SK-N-MC (cell line): ENCODE measurements around the gene CTNND2.

ENCODE experiments used
- DNase-seq: peaks from one replicate; pipeline ENCODE4 v3.0.0-alpha.2; 2011; ENCODE audit warnings: low read depth, low spot score
- H3K27ac ChIP-seq: fragments of 200-600 bp; sonication (generic); 2 replicates; pipeline ENCODE4 v1.5.1; 2016; ENCODE audit warnings: mixed run types
- H3K36me3 ChIP-seq: fragments of 200-600 bp; sonication (generic); 2 replicates; pipeline ENCODE4 v1.6.1; 2017; ENCODE audit warnings: antibody characterized with exemption, low read length, mixed read lengths; ENCODE audit not compliant: insufficient read depth
- H3K4me3 ChIP-seq: fragments of 200-600 bp; sonication (generic); 2 replicates; pipeline ENCODE4 v1.5.1; 2016
- H3K9ac ChIP-seq: fragments of 200-600 bp; sonication (generic); 2 replicates; pipeline ENCODE4 v1.8.0; 2017; ENCODE audit warnings: mixed run types, mixed read lengths; ENCODE audit not compliant: insufficient read length
- H3K9me3 ChIP-seq: fragments of 200-600 bp; sonication (generic); 2 replicates; pipeline ENCODE4 v1.6.1; 2017; ENCODE audit warnings: low read depth, mild to moderate bottlenecking, antibody characterized with exemption, low read length, moderate library complexity, mixed read lengths
- EZH2 ChIP-seq: fragments of 200-600 bp; sonication (generic); IDR thresholded peaks from one replicate; pipeline ENCODE4 v1.6.1; 2017; ENCODE audit warnings: antibody characterized with exemption
- FOXP2 ChIP-seq: optimal IDR thresholded peaks from 2 replicates; pipeline ENCODE3; 2011; ENCODE audit warnings: mild to moderate bottlenecking, moderate library complexity; ENCODE audit not compliant: insufficient read depth; ENCODE audit errors: extremely low read length, control extremely low read depth
- POLR2AphosphoS5 ChIP-seq: IDR thresholded peaks from 2 replicates; pipeline ENCODE4 v1.6.1; 2012; ENCODE audit warnings: mild to moderate bottlenecking, low read depth, low read length, borderline replicate concordance

Gene CTNND2

DNA sequence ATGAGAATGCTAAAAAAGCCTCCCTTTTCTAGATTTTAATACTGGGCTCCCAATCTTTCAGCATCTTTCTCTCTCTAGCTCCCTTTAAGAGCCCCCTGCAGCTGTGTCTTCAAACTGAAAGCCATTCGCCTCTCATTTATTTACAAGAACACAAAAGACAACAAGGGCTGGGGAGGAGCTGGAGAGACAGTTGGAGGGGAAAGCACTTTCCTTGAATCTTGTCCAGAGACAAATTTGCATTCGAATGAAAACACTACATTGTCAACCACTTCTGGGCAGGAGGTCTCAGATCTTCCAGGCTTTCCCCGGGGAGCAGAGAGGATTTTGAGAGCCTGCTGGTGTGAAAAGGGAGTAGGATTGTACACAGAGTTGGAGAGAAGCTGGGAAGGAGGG, 518.3 kb downstream of the CTNND2 start:
- H3K9ac ChIP-seq, result no peak overlapping the region
- TF ChIP-seq FOXP2, result no peak
- no peak for TF ChIP-seq POLR2AphosphoS5
- no peak for TF ChIP-seq EZH2
- H3K4me3 ChIP-seq, result peak overlapping the region; percentile 43
- no peaks in the 10 kb centered on the region for H3K9me3 ChIP-seq
- peak overlapping the region; percentile 62 for H3K27ac ChIP-seq
- H3K36me3 ChIP-seq, result no peaks in the 10 kb centered on the region
- DNase-seq, result no peak

DNA sequence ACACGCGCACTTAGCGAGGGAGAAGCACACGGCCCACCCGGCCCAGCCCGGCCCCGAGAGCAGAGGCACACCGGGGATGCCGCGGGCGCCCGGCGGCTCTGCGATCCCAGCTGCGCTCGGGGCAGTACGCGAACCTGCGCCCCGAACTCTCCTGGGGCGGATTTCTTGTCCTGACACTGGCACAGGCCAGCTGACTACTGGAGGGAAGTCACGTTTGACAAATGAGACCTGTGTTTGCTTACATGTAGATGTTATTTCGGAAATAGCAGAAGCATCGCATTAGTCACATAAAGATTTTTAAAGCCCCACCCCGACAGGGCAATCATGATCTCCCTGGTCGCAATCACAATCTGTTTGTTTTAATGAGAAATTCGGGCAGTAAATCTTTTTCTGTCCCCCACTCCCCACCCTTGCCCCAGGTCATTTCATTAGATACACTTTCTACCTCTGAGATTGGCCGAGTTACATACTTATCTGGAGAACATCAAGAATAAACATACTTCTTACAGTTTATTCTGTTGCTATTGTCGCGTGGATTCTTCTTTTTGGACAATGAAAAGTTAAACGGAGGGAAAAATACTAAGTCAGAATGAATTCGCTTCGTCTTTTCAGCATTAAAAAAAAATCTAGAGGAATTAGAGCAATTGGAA, 518.9 kb downstream of the CTNND2 start:
- Histone ChIP-seq H3K9me3 (no peaks in the 10 kb centered on the region), H3K9ac (no peak overlapping the region), H3K27ac (no peak overlapping the region), H3K4me3 (peak overlapping the region; percentile 43), H3K36me3 (no peaks in the 10 kb centered on the region)
- no peak for TF ChIP-seq EZH2
- no peak for TF ChIP-seq FOXP2
- TF ChIP-seq POLR2AphosphoS5, result no peak
- DNase-seq, result no peak

DNA sequence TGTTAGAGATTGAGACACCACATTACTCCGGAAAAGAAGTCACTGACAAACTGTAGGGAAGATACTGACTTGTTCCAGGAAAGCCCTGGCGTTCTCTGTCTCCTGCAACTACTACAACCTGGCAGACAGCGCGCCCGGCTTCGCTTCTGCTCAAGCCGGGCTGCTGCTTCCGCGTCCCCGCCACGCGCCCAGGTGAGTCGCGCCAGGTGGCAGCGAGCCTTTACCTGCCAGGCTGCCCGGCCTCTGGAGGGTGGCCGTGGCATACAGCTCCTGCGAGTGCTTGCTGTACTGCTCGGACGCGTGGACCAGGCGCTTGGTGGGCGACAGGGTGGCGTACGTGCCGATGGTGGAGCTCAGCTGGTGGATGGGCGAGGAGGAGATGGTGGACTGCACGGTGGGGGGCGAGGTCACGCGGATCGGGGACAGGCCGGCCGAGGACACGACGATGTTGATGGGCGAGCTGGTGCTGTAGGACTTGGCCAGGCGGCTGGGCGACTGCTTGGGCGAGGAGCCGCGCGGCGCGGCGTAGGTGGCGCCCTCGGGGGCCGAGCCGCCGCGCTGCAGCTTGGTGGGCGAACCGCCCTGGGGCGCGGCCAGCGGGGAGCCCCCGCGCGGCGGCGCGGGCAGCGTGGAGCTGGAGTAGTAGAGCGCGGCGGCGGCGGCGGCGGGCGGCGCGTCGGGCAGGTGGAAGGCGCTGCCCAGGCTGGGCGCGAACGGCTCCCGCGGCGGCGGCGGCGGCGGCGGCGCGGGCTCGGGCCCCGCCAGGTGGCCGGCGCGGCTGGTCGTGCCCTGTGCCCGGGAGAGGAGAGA, 519.6 kb downstream of the CTNND2 start:
- no peak overlapping the region; the same call in 1 of the 2 replicates for H3K4me3 ChIP-seq
- no peak overlapping the region for H3K9ac ChIP-seq
- H3K36me3 ChIP-seq, result no peaks in the 10 kb centered on the region
- no peak overlapping the region for H3K27ac ChIP-seq
- DNase-seq, result no peak
- H3K9me3 ChIP-seq, result no peaks in the 10 kb centered on the region
- TF ChIP-seq EZH2, result no peak
- no peak for TF ChIP-seq POLR2AphosphoS5

DNA sequence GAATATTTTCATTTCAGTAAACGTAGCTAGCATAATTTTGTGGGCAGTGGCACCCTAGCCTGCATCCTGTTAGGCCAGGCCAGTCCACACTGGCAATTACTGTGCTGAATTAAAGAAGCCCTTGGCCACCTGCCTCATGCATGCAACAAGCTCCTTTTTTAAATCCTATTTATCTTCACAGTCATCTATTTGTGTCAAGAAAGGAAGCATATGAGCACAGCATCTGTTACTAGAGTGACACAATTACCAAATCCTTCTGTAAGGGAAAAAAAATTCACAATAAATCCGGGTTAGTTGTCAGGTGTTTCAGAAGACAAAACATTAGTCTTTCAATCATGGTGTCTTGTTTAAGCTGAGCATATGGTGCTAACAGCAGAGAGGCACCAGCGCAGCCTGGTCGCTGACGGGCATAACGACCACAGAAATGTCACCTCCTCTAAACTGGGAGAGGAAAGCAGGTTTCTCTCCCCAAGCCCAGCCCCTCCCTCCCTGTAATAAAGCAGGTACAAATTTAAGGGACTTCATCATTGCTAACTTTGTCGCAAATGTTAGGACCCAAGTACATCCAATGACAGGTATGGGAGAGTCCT, 520.6 kb downstream of the CTNND2 start:
- DNase-seq, result no peak
- no peaks in the 10 kb centered on the region for H3K9me3 ChIP-seq
- H3K9ac ChIP-seq, result no peak overlapping the region
- H3K27ac ChIP-seq, result no peak overlapping the region
- no peak overlapping the region for H3K4me3 ChIP-seq
- H3K36me3 ChIP-seq, result no peaks in the 10 kb centered on the region
- TF ChIP-seq FOXP2 (no peak), EZH2 (no peak), POLR2AphosphoS5 (no peak)

DNA sequence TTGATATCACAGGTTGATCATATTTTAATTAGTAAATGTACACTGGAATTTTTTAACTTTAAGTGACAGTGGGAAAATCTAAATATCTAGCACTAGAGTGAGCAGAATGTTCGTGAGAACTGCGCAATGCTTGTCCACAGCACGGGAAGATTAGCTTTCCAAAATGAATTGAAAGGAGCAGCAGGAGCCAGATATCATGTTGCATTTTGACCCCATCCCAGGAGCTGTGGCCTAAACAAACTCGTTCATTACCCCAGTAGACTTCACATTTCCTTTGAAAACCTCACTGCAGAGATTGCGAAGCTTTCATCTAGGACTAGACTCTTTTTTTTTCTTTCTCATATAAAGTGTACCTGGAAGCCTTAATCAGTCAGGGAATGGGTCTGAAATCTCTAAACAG, 525.8 kb downstream of the CTNND2 start:
- H3K9me3 ChIP-seq, result no peaks in the 10 kb centered on the region
- no peaks in the 10 kb centered on the region for H3K36me3 ChIP-seq
- no peak overlapping the region for H3K27ac ChIP-seq
- no peak overlapping the region for H3K4me3 ChIP-seq
- no peak for DNase-seq
- H3K9ac ChIP-seq, result no peak overlapping the region
- TF ChIP-seq EZH2 (no peak), POLR2AphosphoS5 (no peak), FOXP2 (no peak)

DNA sequence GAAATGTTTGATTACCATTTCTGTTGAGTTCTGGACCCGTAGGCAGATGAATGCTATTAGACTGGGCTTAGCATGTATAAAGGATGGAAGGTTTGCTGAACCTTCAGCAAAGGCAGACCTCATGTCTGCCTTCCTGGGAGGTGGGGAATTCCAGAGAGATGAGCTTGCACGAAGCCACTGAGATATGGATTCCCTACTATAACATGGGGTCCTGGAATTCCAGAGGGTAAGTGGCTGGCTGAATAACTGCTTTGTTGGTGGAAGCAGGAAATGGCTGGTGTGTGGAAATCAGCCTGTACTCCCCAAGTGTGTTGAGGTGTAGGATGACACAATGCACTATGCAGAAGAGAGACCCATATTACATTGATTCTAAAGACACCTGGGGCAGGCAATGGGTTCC, 526.4 kb downstream of the CTNND2 start:
- no peak overlapping the region for H3K9ac ChIP-seq
- TF ChIP-seq FOXP2, result no peak
- H3K27ac ChIP-seq, result no peak overlapping the region
- DNase-seq, result no peak
- H3K4me3 ChIP-seq, result no peak overlapping the region
- no peaks in the 10 kb centered on the region for H3K9me3 ChIP-seq
- no peaks in the 10 kb centered on the region for H3K36me3 ChIP-seq

DNA sequence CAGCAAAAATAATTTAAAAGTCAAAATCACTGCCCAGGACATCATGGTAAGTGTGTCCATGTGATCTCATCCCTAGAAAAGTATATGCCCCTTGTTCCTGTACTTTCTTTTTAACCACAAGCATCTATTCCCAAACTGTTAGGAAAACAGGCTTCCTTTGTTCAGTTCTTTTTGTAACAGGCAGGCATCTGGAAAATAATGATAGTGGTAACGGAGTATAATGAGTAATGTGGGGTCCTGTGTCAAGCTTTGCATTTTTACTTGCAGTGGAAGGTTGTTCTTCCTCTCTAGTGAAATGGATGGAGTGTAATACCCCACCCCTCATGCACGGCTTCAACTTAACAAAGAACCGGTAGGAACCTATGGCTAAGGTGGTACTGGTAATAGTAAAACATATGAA, 532.1 kb downstream of the CTNND2 start:
- H3K4me3 ChIP-seq, result no peak overlapping the region
- H3K9ac ChIP-seq, result no peak overlapping the region
- no peaks in the 10 kb centered on the region for H3K9me3 ChIP-seq
- H3K27ac ChIP-seq, result no peak overlapping the region
- no peak for TF ChIP-seq POLR2AphosphoS5
- TF ChIP-seq EZH2, result no peak
- TF ChIP-seq FOXP2, result no peak
- no peaks in the 10 kb centered on the region for H3K36me3 ChIP-seq
- no peak for DNase-seq

DNA sequence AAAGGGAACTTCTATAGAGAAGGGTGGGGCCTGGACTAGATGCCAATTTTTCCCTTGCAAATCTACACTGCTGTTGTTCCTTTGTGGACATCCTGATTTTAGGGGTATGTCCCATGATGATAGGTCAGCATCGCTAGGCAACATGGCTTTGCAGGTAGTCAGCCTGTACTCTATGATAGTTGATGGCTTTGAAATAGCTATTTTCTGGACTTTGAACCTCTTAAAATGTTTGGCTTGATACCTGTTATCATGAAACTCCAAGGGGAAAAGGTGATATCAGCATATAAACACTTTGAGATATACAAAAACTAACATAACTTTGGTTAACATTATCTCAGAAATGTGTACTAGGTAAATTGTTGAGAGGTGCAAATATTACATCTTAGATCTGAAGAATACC, 533.2 kb downstream of the CTNND2 start:
- DNase-seq, result no peak

More for the DNA sequence above, 533.2 kb downstream of the CTNND2 start:
- no peak overlapping the region for H3K9ac ChIP-seq
- TF ChIP-seq POLR2AphosphoS5 (no peak), FOXP2 (no peak), EZH2 (no peak)
- H3K27ac ChIP-seq, result no peak overlapping the region
- H3K36me3 ChIP-seq, result no peaks in the 10 kb centered on the region
- H3K4me3 ChIP-seq, result no peak overlapping the region
- no peaks in the 10 kb centered on the region for H3K9me3 ChIP-seq
